ENCODE data around the gene PES1.
"Not testable (repeated sequence)": the region's sequence is repeated elsewhere in the genome, so short reads cannot be mapped to it uniquely, and the experiment has no call there.

Gene PES1

GRCh38 chr22:30601464-30601863, 9.8 kb upstream of the PES1 start:
- Mint-ChIP-seq H3K27ac (no peak overlapping the region), H3K27me3 (ENCODE audit: low read depth) (peaks cover 12% of the 10 kb centered on the region), H3K9me3 (no peaks in the 10 kb centered on the region), H3K36me3 (ENCODE audit: low read depth) (no peaks in the 10 kb centered on the region), H3K4me1 (ENCODE audit: low read depth) (peaks cover 7% of the 10 kb centered on the region), H3K4me3 (no peak overlapping the region)

DNA sequence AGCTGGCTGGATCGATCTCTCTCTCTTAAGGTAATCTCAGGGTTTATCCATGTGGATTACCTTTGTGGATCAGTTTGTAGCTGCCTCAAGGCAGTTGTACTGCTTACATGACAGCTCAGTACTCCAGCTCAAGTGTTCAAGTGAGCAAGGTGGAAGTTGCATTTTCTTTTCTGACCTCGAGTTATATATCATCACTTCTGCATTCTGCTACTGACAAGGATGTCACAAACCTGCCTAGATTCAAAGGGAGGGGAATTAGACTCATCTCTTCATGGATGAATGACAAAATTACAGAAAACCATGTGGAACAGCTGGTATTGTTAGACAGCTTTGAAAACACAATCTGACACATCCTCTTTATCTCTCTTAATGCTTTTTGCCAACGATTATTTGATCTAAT, 9.2 kb upstream of the PES1 start:
- Mint-ChIP-seq H3K27ac (no peak overlapping the region), H3K9me3 (no peaks in the 10 kb centered on the region), H3K27me3 (ENCODE audit: low read depth) (peaks cover 12% of the 10 kb centered on the region), H3K4me3 (no peak overlapping the region), H3K36me3 (ENCODE audit: low read depth) (no peaks in the 10 kb centered on the region), H3K4me1 (ENCODE audit: low read depth) (peaks cover 7% of the 10 kb centered on the region)

DNA sequence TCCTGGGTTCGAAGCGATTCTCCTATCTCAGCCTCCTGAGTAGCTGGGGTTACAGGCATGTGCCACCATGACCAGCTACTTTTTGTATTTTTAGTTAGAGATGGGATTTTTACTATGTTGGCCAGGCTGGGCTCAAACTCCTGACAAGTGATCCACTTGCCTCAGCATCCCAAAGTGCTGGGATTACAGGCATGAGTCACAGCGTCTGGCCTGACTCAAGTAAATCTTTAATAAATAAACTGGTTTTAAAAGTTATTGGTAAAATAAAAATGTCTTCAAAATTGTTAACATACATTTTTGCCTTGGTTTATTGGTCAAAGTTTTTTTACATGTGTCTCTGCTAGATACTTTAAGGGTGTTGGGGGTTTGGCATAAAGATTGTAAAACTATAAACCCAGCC, 7.3 kb upstream of the PES1 start:
- Mint-ChIP-seq H3K4me1 (ENCODE audit: low read depth) (peaks cover 3% of the 10 kb centered on the region), H3K27me3 (ENCODE audit: low read depth) (peaks cover 7% of the 10 kb centered on the region), H3K4me3 (no peak overlapping the region), H3K27ac (no peak overlapping the region), H3K36me3 (ENCODE audit: low read depth) (no peaks in the 10 kb centered on the region), H3K9me3 (no peaks in the 10 kb centered on the region)

GRCh38 chr22:30596886-30597285, 5.2 kb upstream of the PES1 start:
- H3K4me1 Mint-ChIP-seq (ENCODE audit: low read depth), result peaks cover under 1% of the 10 kb centered on the region
- no peaks in the 10 kb centered on the region for H3K9me3 Mint-ChIP-seq
- peaks cover 13% of the 10 kb centered on the region for H3K27me3 Mint-ChIP-seq (ENCODE audit: low read depth)
- no peaks in the 10 kb centered on the region for H3K36me3 Mint-ChIP-seq (ENCODE audit: low read depth)
- no peak overlapping the region for H3K27ac Mint-ChIP-seq
- no peak overlapping the region for H3K4me3 Mint-ChIP-seq

GRCh38 chr22:30596199-30596598, 4.5 kb upstream of the PES1 start:
- Mint-ChIP-seq H3K27ac (no peak overlapping the region), H3K9me3 (no peaks in the 10 kb centered on the region)

GRCh38 chr22:30592360-30592713, 627 bp upstream of the PES1 start:
- not testable (repeated sequence) for H3K9me3 Mint-ChIP-seq; H3K27me3 Mint-ChIP-seq (ENCODE audit: low read depth); H3K36me3 Mint-ChIP-seq (ENCODE audit: low read depth); H3K4me3 Mint-ChIP-seq; H3K27ac Mint-ChIP-seq
- peaks cover 11% of the 10 kb centered on the region for H3K4me1 Mint-ChIP-seq (ENCODE audit: low read depth)

More at GRCh38 chr22:30596199-30596598, 4.5 kb upstream of the PES1 start:
- no peaks in the 10 kb centered on the region for H3K4me1 Mint-ChIP-seq (ENCODE audit: low read depth)
- no peaks in the 10 kb centered on the region for H3K36me3 Mint-ChIP-seq (ENCODE audit: low read depth)
- peaks cover 12% of the 10 kb centered on the region for H3K27me3 Mint-ChIP-seq (ENCODE audit: low read depth)
- no peak overlapping the region for H3K4me3 Mint-ChIP-seq

- no peak overlapping the region for H3K4me3 Mint-ChIP-seq
- no peak overlapping the region for H3K27ac Mint-ChIP-seq
- peaks cover 9% of the 10 kb centered on the region for H3K27me3 Mint-ChIP-seq (ENCODE audit: low read depth)
- H3K4me1 Mint-ChIP-seq (ENCODE audit: low read depth), result peaks cover 11% of the 10 kb centered on the region
- no peaks in the 10 kb centered on the region for H3K9me3 Mint-ChIP-seq
- peaks cover 10% of the 10 kb centered on the region for H3K36me3 Mint-ChIP-seq (ENCODE audit: low read depth)
These were observed 521 bp downstream of the PES1 start for GRCh38 chr22:30591191-30591587.

DNA sequence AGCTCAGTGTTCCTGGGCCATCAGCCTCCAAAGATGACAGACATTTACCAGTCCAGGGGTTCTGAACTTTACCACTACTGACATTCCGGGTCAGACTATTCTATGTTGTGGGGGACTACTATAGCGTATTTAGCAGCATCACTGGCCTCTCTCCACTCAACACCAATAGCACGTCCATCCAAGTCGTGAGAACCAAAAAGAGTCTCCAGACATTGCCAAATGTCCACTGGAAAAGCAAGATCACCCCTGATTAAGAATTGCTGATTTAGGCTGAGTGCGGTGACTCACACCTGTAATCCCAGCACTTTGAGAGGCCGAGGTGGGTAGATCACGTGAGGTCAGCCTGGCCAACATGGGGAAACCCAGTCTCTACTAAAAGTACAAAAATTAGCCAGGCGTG, 5.3 kb downstream of the PES1 start:
- Mint-ChIP-seq H3K9me3 (no peaks in the 10 kb centered on the region), H3K4me3 (no peak overlapping the region), H3K27ac (no peak overlapping the region), H3K36me3 (ENCODE audit: low read depth) (peaks cover 30% of the 10 kb centered on the region), H3K4me1 (ENCODE audit: low read depth) (peaks cover 11% of the 10 kb centered on the region), H3K27me3 (ENCODE audit: low read depth) (no peaks in the 10 kb centered on the region)

DNA sequence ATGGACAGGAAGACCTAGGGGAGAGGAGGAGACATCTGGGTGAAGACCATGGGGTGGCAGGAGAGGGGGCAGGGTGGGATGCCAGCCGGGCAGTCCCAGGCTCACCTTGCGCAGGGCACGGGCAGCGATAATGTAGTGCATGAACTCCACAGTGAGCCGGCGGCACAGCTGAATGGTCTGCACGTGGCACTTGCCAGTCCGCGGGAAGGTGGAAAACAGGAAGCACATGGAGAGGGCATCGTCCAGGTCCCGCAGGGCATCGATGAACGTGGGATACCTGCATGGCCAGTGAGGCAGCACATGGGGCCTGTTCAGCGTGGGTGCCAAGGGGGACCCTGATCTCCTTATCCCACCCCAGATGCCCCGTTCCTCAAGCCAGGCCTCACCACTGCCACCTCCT, 7.3 kb downstream of the PES1 start:
- Mint-ChIP-seq H3K36me3 (ENCODE audit: low read depth) (peaks cover 42% of the 10 kb centered on the region), H3K9me3 (no peaks in the 10 kb centered on the region), H3K27ac (no peak overlapping the region), H3K4me3 (no peak overlapping the region), H3K27me3 (ENCODE audit: low read depth) (no peaks in the 10 kb centered on the region), H3K4me1 (ENCODE audit: low read depth) (no peaks in the 10 kb centered on the region)

GRCh38 chr22:30582788-30583545, 8.7 kb downstream of the PES1 start:
- no peaks in the 10 kb centered on the region for H3K27me3 Mint-ChIP-seq (ENCODE audit: low read depth)
- peaks cover 46% of the 10 kb centered on the region for H3K36me3 Mint-ChIP-seq (ENCODE audit: low read depth)
- no peak overlapping the region for H3K27ac Mint-ChIP-seq

GRCh38 chr22:30582051-30582450, 9.7 kb downstream of the PES1 start:
- Mint-ChIP-seq H3K27ac (no peak overlapping the region), H3K9me3 (no peaks in the 10 kb centered on the region), H3K27me3 (ENCODE audit: low read depth) (no peaks in the 10 kb centered on the region), H3K4me1 (ENCODE audit: low read depth) (no peaks in the 10 kb centered on the region), H3K4me3 (no peak overlapping the region), H3K36me3 (ENCODE audit: low read depth) (peaks cover 47% of the 10 kb centered on the region)

More at GRCh38 chr22:30582788-30583545, 8.7 kb downstream of the PES1 start:
- H3K4me1 Mint-ChIP-seq (ENCODE audit: low read depth), result no peaks in the 10 kb centered on the region
- no peak overlapping the region for H3K4me3 Mint-ChIP-seq
- no peaks in the 10 kb centered on the region for H3K9me3 Mint-ChIP-seq

GRCh38 chr22:30580896-30581295, 10.8 kb downstream of the PES1 start:
- Mint-ChIP-seq H3K27ac (no peak overlapping the region), H3K27me3 (ENCODE audit: low read depth) (no peaks in the 10 kb centered on the region), H3K4me1 (ENCODE audit: low read depth) (no peaks in the 10 kb centered on the region), H3K36me3 (ENCODE audit: low read depth) (peaks cover 47% of the 10 kb centered on the region), H3K9me3 (no peaks in the 10 kb centered on the region), H3K4me3 (no peak overlapping the region)

DNA sequence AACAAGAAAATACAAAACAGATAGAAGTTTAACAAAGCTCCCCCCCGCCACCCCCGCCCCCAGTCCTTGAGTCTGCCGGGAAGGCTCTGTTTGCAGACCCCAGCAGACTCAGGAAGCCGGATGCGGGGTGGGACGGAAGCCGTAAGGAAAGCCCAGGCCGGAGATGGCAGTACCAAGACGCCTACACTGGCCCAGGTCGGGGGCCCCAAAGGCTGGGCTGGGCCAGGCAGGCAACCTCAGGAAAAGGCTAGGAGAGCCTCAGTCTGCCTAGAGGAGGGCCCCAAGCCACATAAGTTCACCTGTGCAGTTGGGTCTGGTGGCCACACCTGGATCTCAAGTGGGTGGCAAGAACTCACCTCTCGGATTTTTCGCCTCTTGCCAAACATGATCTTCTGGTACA, 13.2 kb downstream of the PES1 start:
- H3K9me3 Mint-ChIP-seq, result no peaks in the 10 kb centered on the region
- no peak overlapping the region for H3K4me3 Mint-ChIP-seq
- H3K4me1 Mint-ChIP-seq (ENCODE audit: low read depth), result no peaks in the 10 kb centered on the region
- no peaks in the 10 kb centered on the region for H3K27me3 Mint-ChIP-seq (ENCODE audit: low read depth)
- H3K36me3 Mint-ChIP-seq (ENCODE audit: low read depth), result peaks cover 46% of the 10 kb centered on the region
- no peak overlapping the region for H3K27ac Mint-ChIP-seq

DNA sequence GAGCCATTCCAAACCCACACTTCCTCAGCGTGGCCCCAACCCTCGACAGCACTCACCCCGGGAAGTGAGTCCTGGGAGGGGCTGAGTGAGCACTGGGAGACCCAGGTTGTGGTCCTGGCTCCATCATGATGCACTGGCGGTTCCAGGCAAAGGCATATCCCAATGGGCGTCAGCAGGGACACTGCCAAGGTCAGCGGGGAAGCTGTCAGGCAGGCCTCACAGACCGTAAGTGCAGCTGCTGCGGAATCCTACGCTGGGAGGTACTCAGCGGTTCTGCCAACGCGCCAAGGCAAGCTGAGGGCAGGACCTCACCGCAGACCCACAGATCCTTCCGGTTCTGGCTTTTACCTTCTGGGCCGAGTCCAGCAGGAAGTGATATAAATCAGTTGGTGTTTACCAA, 15.9 kb downstream of the PES1 start:
- Mint-ChIP-seq H3K36me3 (ENCODE audit: low read depth) (peaks cover 36% of the 10 kb centered on the region), H3K27me3 (ENCODE audit: low read depth) (no peaks in the 10 kb centered on the region), H3K9me3 (no peaks in the 10 kb centered on the region), H3K27ac (no peak overlapping the region), H3K4me3 (no peak overlapping the region), H3K4me1 (ENCODE audit: low read depth) (no peaks in the 10 kb centered on the region)

- no peaks in the 10 kb centered on the region for H3K9me3 Mint-ChIP-seq
- no peaks in the 10 kb centered on the region for H3K27me3 Mint-ChIP-seq (ENCODE audit: low read depth)
- no peaks in the 10 kb centered on the region for H3K4me1 Mint-ChIP-seq (ENCODE audit: low read depth)
- no peak overlapping the region for H3K27ac Mint-ChIP-seq
- H3K36me3 Mint-ChIP-seq (ENCODE audit: low read depth), result peaks cover 31% of the 10 kb centered on the region
- H3K4me3 Mint-ChIP-seq, result no peak overlapping the region
These were observed 16.6 kb downstream of the PES1 start for GRCh38 chr22:30574997-30575671.

All from T-helper 1 cell treated with Interleukin-12 subunit alpha and Interleukin-12 subunit beta and Interleukin-4 antibody, amounts not matched to agents 30 μg/mL and 1 μg/mL, for 36 hours (primary cell).